ENCODE results near the gene R3HDML.
"Not testable (repeated sequence)": the region's sequence is repeated elsewhere in the genome, so short reads cannot be mapped to it uniquely, and the experiment has no call there.

The R3HDML gene, protein sequence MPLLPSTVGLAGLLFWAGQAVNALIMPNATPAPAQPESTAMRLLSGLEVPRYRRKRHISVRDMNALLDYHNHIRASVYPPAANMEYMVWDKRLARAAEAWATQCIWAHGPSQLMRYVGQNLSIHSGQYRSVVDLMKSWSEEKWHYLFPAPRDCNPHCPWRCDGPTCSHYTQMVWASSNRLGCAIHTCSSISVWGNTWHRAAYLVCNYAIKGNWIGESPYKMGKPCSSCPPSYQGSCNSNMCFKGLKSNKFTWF

DNA sequence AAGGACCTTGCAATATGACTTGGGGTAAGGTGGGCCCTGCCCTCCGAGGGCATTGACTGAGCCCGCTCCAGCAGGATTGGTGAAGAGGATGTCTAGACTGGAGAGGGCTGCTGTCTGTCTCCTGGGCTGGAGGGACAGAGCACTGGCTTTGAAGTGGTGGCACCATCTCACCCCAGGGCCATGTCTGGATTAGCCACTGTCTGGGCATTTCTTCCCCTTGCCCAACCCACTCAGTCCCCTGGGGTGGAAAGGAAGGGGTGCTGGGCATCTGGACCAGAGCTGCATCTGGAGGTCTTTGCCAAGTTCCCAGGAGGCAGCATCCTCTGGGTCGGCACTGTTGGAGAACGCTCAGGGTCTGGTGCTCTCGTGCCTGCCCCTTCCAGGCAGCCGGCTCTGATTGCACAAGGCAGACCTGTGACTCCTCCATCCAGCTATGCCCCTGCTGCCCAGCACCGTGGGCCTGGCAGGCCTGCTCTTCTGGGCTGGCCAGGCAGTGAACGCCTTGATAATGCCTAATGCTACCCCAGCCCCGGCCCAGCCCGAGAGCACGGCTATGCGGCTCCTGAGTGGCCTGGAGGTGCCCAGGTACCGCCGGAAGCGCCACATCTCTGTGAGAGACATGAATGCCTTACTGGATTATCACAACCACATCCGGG lies at the start of gene R3HDML:
Gene R3HDML (plus strand): TSS at position 319 of the 656 bp plus-strand sequence. CDS start 115 bp downstream, at position 434.
- DNase-seq, result no peak

DNA sequence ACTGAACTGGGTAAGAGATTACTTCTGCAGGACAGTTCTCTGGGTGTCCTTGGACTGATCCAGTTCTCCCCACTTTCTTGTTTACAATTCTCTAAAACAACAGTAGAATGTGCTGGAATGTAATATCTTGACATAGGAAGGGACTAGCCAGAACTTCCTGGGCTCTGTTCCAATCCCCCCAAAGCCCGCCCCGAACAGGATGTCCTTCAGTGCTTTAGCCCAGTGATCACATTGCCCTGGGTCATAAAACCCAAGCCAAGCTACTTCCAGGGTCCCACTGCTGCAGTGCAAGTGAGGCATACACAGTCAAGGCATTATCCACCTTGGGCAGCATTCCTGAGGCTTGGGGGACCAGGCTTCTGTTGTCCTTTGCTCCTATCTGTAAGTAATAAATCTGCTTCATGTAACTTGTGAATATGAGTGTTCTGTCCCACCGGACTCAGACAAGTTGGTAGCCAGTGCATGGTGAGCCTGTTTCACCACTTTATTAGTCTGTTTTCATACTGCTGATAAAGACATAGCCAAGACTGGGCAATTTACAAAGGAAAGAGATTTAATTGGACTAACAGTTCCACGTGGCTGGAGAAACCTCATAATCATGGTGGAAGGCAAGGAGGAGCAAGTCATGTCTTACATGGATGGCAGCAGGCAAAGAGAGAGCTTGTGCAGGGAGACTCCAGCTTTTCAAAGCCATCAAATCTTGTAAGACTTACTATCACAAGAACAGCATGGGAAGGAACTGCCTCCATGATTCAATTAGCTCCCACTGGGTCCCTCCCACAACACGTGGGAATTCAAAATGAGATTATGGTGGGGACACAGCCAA lies 49.4 kb upstream of the R3HDML start:
- DNase-seq, result no peak

DNA sequence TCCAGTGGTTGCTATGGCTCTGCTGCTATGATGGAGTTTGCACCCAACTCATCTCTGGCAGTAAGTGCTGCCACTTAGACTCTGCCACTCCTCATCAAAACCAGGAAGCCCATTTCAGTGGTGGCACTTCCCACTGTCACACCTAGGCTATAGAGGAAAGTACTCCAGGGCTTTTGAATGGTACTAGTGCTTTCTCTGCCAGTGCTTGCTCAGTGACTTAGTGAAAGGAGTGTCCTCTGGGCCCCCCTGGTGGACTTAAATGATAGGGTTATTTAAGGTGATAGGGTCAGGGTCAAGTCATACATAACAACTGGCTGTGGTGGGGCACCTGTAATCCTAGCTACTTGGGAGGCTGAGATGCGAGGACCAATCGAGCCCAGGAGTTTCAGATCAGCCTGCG lies 48.6 kb upstream of the R3HDML start:
- DNase-seq, result no peak

DNA sequence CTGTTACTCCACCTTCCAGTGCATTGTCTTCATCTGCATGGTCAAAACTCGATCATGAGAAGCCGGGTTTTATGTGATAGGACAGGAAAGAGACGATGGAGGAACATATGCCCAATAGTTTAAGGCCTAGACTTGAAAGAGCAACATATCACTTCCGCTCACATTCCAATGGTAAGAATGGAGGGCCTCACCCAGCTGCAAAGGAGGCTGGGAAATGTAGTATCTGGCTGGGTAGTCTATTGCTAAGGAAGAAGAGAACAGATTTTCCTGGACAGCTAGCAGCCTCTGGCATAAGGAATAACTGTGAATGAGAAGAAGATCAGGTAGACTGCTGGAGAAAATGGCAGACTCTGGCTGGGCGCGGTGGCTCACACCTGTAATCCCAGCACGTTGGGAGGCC lies 45.1 kb upstream of the R3HDML start:
- DNase-seq, result no peak

DNA sequence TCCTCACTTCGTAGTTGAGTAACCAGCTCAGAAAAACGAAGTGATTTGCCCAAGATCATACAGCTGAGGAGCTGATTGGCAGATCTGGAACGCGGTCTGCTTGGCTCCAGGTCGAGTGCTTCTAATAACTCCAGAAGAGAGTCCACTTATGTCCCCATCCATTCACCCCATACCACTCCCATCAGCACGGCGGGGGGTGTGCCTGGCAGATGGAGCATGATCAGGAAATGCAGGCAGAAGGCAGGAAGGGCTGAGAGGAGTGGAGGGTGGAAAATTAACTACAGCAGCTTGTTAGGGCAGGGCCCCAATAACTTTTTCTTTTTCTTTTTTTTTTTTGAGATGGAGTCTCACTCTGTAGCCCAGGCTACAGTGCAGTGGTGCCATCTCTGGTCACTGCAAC lies 40.8 kb upstream of the R3HDML start:
- peak; percentile 79 for DNase-seq

DNA sequence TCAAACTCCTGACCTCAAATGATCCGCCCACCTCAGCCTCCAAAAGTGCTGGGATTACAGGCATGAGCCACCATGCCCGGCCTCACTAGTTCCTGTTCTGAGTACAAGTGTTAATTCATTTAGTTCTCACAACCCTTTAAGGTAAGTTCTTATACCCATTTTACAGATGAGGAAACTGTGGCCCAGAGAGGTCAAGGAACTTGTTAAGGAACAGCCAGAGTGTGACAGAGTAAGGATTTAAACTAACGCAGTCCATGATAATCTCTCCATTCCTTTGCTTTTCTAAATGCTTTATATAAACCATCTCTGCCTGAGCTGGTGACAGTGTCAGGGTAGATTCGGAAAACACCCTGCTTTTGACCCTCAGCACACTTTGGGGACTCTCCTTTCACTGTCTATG lies 39.1 kb upstream of the R3HDML start:
- DNase-seq, result no peak

DNA sequence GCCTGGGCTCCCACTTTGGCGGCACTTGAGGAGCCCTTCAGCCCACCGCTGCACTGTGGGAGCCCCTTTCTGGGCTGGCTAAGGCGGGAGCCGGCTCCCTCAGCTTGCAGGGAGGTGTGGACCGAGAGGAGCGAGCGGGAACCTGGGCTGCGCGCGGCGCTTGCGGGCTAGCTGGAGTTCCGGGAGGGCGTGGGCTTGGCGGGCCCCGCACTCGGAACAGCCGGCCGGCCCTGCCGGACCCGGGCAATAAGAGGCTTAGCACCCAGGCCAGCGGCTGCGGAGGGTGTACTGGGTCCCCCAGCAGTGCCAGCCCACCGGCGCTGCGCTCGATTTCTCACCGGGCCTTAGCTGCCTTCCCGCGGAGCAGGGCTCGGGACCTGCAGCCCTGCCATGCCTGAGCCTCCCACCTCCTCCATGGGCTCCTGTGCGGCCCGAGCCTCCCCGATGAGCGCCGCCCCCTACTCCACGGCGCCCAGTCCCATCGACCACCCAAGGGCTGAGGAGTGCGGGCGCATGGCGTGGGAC lies 37.8 kb upstream of the R3HDML start:
- DNase-seq, result not testable (repeated sequence)

DNA sequence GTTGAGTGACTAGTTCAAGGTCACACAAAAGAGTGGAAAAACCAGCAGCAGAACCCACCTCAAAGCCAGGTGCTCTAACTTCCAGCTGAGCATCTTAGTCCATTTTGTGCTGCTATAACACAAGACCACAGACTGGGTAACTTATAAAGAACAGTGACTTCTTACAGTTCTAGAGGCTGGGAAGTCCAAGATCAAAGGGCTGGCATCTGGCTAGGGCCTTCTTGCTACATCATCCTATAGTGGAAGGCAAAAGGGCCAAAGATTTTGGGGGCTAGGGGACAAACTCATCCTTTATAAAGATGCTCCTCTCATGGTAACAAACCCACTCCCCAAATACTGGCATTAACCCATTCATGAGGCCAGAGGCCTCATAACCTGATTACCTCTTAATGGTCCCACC lies 35.6 kb upstream of the R3HDML start:
- no peak for DNase-seq

DNA sequence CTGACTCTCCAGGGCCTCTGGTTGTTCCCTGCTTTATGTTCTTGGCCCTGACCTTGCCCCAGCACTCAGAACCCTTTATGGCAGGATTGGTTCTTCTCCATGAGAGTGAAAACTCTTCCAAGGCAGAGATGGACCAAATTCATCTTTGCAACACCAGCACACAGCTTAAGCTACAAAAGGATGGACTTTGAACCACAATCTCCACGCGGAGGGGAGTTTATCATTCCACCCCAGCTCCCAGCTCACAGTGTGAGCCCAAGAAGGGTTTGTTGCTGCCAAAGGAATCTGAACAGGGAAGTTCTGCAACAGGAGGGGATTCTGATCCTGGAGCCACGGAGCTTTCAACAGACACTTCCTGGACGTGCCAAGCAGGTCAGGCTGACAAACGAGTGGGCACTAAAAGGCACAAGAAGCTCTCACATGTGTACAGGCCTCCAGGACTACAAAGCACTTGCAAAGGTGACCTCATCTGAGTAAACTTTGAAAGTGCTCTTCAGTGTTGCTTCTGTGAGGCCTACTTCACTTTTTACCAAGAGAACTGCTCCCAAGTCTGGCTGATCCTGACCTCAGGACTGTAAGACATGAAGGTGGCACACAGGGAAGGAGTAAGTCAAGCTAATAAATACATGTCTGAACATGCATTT lies 34.7 kb upstream of the R3HDML start:
- DNase-seq, result no peak

DNA sequence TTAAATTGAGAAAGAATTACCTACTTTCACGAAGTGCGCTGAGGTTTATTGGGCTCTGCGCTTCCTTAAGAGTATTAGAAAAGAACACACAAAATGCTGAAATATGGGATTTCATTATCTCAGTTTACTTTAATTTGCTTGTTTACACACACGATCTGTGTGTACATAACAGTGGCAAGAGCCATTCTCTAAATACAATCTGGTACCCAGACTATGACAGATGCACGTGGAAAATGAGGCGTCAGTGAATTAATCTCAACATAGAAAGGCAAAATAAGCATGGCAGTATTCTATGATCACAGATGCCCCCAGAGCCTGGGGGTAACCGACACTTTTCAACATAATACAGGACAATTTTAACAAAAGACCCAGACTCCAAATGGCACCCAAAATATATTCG lies 34.1 kb upstream of the R3HDML start:
- no peak for DNase-seq

DNA sequence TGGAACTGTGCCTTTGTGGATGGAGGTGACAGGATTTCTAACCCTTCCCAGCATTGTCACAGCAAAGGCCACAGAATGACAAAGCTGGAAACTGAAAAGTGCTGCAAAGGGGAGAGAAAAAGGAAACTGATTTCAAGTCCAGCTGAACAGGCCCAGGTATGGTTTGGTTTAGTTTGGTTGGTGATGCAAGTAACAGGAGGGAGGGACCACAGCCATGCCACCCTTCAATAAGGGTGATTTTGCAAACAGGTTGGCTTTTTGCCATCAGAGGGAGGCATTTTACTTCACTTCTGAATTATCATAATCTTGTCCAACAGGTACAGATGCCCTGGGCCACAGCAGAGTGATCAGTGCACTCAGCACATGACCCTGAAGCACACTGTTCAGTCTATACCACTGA lies 32.5 kb upstream of the R3HDML start:
- DNase-seq, result no peak

DNA sequence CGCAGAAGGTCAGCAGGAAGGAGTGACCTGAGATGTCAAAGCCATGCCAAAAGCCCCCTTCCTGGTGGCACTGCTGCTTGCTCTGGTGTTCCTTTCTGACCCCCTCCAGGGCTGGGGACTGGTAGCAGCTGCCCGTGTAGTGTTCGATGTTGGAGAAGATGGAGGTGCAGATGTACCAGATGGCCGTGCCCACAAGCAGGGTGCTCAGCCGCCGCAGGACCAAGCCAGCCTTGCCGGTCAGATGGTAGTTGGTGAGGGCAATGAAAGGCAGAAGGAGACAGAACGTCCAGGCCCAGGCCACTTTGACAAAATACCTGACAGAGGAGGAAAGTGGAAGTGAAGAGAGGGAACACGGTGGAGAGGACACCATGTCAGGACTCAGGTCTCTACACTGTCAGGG lies 29.9 kb upstream of the R3HDML start:
- DNase-seq, result no peak

DNA sequence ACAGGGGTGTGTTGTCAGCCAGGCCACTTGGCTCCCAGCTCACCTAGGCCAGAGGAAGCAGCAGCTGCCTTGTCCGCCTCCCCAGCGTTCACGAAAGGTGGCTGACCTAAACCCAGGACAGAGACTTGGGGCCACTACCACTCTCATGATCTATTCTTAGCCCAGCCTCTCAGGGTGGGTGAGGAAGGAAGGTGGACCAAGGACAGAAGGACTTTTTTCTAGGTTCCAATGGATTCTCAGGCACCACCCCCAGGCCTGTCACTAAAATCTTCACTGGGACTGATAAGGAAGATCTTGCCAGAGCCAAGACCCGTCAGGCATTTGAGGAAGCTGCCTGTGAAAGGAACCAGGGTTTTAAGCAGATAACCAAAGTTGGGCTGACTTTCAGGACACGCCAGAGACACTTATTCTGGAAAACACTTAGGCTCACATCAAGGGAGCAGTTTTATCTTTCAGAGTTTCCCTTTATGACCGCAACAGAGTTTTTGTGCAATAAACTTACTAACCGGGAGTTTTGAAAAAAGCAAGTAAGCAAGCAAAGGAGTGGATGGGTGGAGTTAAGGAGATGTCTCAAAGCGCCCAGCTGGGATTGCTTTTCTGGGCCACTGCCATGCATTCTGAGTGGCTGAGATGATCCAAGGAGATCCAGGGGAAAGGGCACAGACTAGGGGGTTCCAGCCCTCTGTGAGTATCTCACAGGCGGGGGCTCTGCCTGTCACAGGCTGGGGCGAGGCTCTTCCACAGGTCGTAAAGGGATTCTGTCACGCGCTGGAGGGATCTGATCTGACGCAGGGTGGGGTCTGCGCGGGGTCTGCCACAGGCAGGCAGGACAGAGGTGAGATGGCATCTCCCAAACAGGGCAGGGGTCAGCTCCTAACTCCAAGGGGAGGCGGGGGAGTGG lies 26.8 kb upstream of the R3HDML start:
- DNase-seq, result no peak

DNA sequence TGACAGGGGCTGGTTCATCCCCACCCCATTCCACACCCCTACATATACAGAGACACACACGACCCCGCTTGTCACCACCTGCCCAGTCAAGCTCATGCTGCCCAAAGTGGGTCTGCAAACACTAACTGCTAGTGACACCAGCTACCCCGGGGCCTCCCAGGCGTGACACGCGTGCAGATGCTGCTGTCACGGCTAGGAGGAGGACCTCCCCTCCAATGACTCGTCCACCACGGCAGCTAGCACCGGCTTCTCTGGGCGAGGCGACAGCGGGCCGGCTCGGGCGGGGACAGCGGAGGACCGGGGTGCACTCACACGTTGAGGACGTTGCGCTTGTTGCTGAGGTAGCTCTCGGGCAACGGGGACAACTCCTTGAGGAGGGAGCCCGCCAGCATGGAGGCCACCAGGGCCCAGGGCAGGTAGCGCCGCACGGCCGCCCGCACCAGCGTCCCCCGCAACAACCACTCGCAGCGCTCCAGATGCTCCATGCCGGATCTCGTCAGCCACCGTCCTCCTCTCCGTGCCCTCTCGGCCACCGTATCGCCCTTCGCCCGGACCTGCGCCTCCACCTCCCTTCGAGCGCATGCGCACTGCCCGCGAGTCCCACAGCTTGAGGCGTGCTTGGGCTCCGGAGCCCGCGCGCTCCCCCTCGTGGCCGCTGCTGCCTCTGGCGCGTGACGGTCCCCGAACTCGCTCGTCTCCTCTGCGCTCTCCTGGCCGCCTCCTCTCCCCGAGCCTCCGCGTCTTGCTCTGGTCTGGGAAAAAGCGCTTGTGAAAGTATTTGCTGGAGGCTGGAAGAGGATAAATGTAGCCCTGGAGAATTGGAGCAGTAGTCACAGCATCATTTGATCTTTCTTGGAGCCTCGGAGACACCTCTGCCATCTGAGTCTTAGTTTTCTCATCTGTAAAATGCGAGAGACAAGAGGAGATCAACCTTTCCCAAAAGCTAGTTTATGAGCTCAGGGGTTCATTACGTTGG lies 25.9 kb upstream of the R3HDML start, which contains the start of gene FITM2:
Gene FITM2 (minus strand): TSS at position 539 of the 976 bp plus-strand sequence. CDS start 54 bp downstream, at position 485.
- DNase-seq, result peak; percentile 94

DNA sequence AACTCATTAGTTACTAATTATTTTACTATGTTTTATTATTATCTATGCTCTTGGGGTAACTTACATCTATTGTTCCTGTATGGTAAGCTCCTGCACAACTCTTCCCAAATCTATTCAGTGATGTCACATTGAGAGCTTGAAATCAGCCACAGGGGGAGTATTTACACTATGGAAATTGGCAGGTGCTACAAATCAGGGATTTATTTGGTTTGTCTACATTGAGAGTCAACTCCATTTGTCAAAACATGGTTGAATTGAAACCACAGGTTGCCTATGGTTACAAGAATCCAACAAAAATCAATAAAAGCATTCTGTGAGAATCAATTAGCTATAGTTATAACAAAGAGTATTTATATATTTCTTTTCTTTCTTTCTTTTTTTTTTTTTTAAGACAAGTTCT lies 22.0 kb upstream of the R3HDML start:
- DNase-seq, result no peak

DNA sequence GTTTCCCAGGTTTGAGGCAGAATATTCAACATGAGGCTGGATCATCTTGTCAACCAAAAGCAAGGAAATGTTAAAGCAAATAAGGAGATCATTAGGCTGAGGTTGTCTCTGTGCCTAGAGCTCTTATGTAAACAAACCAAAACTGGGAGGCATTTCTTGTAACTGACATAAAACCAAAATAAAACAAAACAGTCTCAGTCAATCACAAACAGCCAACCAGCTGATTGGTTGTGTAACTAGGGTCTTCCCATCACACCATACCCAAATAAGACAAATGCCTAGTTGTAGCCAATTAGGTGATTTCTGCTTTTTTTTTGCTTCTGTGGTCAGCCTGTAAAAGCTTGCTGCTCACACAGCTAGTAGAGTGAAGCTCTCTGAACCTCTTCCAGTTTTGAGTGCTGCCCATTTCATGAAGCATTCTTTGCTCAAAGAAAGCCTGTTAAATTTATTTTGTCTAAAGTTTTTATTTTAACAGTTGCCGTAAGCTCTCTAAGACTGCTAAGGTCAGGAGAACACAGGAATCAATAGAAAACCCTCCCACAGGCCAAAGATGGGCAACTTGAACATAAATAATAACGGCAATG lies 16.9 kb upstream of the R3HDML start:
- no peak for DNase-seq

DNA sequence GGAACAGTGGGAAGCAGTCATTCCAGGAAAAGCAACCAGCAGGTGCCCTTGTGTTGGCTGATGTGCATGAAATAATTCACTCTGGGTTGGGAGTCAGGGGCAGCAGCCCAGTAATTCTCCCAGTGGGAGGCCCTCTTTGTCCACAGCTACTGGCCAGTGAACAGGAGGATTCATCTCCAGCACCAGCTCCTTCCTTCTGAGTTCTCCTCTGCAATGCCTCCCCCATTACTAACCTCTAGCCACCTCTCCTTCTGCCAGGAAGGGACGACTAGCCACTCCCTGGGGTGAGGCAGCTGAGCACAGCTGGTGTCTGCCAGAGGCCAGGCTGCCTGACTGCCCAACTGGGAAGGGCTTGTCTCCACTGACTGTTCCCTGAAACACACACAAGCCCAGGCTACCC lies 12.5 kb upstream of the R3HDML start:
- DNase-seq, result no peak

DNA sequence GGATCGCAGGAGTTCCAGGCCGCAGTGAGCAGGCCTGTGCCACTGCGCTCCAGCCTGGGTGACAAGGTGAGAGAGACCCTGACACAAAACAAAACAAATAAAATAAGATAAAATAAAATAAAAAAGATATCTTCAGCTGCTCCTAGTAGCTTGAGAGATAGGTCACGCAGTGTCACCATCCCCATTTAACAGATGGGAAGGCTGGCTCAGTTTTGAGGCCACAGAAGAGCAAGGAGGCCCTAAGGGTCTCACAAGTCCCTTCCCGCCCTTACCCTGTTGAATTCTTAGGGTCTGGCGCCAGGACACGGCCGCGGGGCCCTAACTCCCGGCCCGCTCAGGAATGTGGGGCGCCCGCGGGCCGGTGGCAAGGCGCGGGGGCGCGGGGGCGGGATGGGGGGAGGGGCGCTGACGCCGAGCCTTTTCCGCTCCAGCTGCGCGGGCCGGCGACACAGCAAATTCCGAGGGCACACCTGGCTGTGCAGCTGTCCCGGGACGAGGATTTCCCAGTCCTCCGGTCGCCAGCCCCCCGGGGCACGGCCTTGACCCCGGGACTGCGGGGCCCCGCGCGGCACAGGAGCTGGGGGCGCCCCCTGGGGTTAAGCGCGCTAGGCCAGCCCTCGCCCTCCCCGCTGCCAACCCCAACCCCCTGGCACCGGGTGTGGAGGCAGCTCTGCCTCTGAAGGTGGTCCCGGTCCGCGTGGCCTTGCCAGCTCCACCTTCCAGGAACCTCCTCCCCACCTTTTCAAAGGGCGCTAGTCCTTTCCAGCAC lies 10.3 kb upstream of the R3HDML start:
- DNase-seq, result no peak

DNA sequence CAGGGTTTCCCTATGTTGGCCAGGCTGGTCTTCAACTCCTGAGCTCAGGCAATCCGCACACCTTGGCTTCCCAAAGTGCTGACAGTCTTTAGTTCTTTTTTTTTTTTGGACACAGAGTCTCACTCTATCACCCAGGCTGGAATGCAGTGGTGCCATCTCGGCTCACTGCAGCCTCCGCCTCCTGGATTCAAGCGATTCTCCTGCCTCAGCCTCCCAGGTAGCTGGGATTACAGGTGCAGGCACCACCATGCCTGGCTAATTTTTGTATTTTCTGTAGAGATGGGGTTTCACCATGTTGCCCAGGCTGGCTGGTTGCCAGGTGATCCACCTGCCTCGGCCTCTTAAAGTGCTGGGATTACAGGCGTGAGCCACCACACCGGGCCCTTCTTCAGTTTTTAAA lies 9.1 kb upstream of the R3HDML start:
- peak; percentile 9 for DNase-seq

DNA sequence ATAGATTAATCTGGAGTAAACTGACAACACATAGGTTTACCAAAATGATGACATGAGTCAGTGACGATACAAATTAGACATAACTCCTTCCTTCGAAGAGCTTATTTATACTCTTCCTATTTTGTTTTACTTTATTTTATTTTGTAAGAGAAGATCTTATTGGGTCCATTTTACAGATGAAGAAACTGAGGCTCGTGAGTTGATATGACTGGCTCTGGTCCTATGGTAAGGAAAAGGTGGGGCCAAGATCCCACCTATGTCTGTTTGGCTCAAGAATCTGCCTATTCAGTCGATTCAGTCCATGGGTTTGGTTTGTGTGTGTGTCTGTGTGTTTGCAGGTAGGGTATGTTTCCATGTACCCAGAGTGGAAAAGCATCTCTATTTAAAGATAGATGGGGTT lies 8.4 kb upstream of the R3HDML start:
- no peak for DNase-seq
